Measurements from ENCODE around the gene SDK2.

DNA sequence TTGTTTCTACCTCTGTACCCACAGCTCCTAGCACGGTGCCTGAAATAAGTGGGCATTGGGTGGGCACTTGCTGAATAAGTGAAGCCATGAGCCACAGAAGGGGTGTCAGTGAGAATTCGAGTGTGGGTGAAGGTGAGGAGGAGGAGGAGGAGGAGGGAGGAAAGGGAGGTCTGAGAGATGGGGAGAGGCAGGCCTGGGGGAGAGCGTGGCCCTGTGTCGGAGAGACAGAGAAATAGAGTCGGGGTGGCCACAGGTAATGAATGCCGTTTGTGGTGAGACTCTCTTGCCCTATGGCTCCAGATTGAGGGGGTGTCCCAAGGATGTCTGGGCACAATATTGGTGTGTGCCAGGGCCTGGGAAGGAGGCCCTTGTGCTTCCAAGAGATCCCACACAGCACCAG, 49.2 kb downstream of the SDK2 start:
- TF ChIP-seq, protein P1, sequence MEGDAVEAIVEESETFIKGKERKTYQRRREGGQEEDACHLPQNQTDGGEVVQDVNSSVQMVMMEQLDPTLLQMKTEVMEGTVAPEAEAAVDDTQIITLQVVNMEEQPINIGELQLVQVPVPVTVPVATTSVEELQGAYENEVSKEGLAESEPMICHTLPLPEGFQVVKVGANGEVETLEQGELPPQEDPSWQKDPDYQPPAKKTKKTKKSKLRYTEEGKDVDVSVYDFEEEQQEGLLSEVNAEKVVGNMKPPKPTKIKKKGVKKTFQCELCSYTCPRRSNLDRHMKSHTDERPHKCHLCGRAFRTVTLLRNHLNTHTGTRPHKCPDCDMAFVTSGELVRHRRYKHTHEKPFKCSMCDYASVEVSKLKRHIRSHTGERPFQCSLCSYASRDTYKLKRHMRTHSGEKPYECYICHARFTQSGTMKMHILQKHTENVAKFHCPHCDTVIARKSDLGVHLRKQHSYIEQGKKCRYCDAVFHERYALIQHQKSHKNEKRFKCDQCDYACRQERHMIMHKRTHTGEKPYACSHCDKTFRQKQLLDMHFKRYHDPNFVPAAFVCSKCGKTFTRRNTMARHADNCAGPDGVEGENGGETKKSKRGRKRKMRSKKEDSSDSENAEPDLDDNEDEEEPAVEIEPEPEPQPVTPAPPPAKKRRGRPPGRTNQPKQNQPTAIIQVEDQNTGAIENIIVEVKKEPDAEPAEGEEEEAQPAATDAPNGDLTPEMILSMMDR (IDR thresholded peaks at IDR 0.05): no peak
- TF ChIP-seq POLR2A (IDR thresholded peaks at IDR 0.05) (no peak), POLR2AphosphoS5 (IDR thresholded peaks at IDR 0.05) (no peak)

Measured in prostate gland (tissue), 2 donors.